HG02943 (cell line): ENCODE results near the gene PVR.
"Not testable (repeated sequence)": the region's sequence is repeated elsewhere in the genome, so short reads cannot be mapped to it uniquely, and the experiment has no call there.

Source experiments
- ATAC-seq: cut with Tn5 transposase; IDR thresholded peaks from one replicate; pipeline ENCODE4 v1.9.1; 2021; ENCODE audit warnings: mild to moderate bottlenecking, low read depth, moderate library complexity; ENCODE audit not compliant: unreplicated experiment

PVR gene

GRCh38 chr19:44643605-44644401 lies at the start of gene PVR:
Gene PVR, plus strand, starts transcription at chr19:44643910. Its CDS starts 187 bp downstream, at chr19:44644097.
- ATAC-seq, result no peak

- ATAC-seq, result no peak
These were observed 47.1 kb upstream of the PVR start for GRCh38 chr19:44596428-44597130.

- ATAC-seq, result no peak
These were observed 46.6 kb upstream of the PVR start for GRCh38 chr19:44597131-44597491.

- ATAC-seq, result no peak
These were observed 45.4 kb upstream of the PVR start for GRCh38 chr19:44598355-44598754.

GRCh38 chr19:44598880-44599279 lies 44.8 kb upstream of the PVR start:
- ATAC-seq, result no peak

- no peak for ATAC-seq
These were observed 43.2 kb upstream of the PVR start for GRCh38 chr19:44600466-44600865.

GRCh38 chr19:44602081-44602480 lies 41.6 kb upstream of the PVR start:
- no peak for ATAC-seq

GRCh38 chr19:44603201-44603945 lies 40.3 kb upstream of the PVR start:
- no peak for ATAC-seq

GRCh38 chr19:44604241-44604640 lies 39.5 kb upstream of the PVR start:
- ATAC-seq, result no peak

- no peak for ATAC-seq
These were observed 38.2 kb upstream of the PVR start for GRCh38 chr19:44605547-44605946.

GRCh38 chr19:44607049-44607448 lies 36.7 kb upstream of the PVR start:
- no peak for ATAC-seq

GRCh38 chr19:44607917-44608316 lies 35.8 kb upstream of the PVR start:
- ATAC-seq, result no peak

GRCh38 chr19:44608391-44608821 lies 35.3 kb upstream of the PVR start:
- no peak for ATAC-seq

GRCh38 chr19:44609219-44609618 lies 34.5 kb upstream of the PVR start:
- no peak for ATAC-seq

GRCh38 chr19:44610497-44610896 lies 33.2 kb upstream of the PVR start:
- not testable (repeated sequence) for ATAC-seq

GRCh38 chr19:44611812-44612295 lies 31.9 kb upstream of the PVR start:
- no peak for ATAC-seq

GRCh38 chr19:44613295-44614178 lies 30.2 kb upstream of the PVR start, which contains the start of gene IGSF23:
Gene IGSF23, plus strand, starts transcription at chr19:44613563. Its CDS starts 83 bp downstream, at chr19:44613646.
- ATAC-seq, result no peak

- ATAC-seq, result no peak
These were observed 29.4 kb upstream of the PVR start for GRCh38 chr19:44614313-44614712.

- ATAC-seq, result no peak
These were observed 27.9 kb upstream of the PVR start for GRCh38 chr19:44615863-44616247.
